Measurements from ENCODE around the gene ZNF134.
A peak's percentile ranks its signal among the peaks of the same experiment; 100 is the strongest.

ZNF134 gene

DNA sequence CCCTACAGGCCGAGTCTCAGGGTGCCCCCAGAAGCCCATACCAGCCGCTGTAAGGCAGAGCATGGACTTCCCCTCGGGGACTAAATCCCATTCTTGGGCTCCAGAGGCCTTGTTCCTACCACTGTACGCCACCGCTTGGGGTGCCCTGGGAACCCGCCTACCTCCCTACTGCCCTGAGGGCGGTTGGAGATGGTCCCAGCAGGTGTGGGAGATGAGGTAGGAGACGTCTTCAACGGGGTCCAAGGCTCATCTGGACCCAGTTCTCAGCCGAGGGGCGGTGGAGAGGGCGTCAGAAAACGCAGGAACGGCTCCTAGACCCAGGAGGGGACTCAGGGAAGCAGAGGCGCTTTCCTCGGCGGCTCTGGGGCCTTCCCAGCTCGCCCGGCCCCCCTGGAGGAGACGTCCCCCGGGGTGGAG, 30.9 kb upstream of the ZNF134 start:
- in situ Hi-C loops (cut with MboI; ENCODE audit: low pct_unique_long_range_greater_than_20kb, low sequenced_read_pairs, unreplicated experiment): no loop called here
- TF ChIP-seq, protein P1, sequence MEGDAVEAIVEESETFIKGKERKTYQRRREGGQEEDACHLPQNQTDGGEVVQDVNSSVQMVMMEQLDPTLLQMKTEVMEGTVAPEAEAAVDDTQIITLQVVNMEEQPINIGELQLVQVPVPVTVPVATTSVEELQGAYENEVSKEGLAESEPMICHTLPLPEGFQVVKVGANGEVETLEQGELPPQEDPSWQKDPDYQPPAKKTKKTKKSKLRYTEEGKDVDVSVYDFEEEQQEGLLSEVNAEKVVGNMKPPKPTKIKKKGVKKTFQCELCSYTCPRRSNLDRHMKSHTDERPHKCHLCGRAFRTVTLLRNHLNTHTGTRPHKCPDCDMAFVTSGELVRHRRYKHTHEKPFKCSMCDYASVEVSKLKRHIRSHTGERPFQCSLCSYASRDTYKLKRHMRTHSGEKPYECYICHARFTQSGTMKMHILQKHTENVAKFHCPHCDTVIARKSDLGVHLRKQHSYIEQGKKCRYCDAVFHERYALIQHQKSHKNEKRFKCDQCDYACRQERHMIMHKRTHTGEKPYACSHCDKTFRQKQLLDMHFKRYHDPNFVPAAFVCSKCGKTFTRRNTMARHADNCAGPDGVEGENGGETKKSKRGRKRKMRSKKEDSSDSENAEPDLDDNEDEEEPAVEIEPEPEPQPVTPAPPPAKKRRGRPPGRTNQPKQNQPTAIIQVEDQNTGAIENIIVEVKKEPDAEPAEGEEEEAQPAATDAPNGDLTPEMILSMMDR (IDR thresholded peaks at IDR 0.05; ENCODE audit: extremely low read depth, insufficient read depth, missing control alignments): no peak
- no peak for DNase-seq (ENCODE audit: low spot score)

DNA sequence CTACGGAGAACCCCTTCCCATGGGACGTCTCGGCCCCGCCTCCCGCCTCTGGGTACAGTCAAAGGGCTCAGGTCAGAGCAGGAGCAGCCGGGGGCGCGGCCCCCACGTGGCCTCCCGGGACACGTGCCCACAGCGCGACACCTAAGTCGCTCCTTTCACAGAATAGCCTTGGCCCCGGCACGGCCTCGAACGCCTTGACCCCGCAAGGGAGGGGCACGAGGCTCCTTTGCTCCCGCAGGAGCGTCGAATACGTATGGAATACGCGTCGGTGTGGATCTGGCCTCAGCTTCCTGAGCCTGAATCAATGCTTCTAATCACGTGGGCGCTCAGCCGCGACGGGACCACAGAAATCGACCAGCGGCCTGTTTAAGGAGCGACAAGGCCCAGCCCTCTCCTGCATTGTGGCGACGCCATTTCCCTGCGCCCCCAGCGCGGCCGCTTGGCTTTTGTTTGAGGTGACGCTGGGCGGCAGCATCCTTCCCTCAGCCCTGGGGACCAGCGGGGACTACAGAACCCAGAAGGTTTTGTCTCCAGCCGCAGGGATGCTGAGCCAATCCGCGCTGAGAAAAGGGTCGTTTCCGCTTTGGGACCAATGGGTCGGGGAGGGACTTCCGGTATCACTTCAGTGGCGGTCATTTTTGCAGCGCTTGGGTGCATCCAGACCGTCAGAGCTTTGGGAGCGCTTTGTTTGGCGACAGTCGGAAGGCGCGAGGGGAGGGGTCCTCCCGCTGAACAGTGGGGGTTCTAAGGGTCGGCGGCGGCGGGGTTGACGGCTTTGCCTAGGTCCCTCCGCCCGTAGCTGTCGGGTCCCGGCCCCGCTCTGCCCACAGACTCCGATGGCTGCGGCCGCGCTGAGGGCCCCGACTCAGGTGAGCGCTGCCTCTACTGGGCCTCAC, 30.3 kb upstream of the ZNF134 start, which contains the start of gene ZIK1:
Gene ZIK1, plus strand, starts transcription at position 625 of the 896 bp plus-strand sequence. Its CDS starts 212 bp downstream, at position 837.
- in situ Hi-C loops (cut with MboI; ENCODE audit: low pct_unique_long_range_greater_than_20kb, low sequenced_read_pairs, unreplicated experiment): no loop called here
- TF ChIP-seq, protein P1 (IDR thresholded peaks at IDR 0.05; ENCODE audit: extremely low read depth, insufficient read depth, missing control alignments): peak; percentile 41
- peak; percentile 97 for DNase-seq (ENCODE audit: low spot score)

GRCh38 chr19:57587529-57587928, 26.5 kb upstream of the ZNF134 start:
- no peak for DNase-seq (ENCODE audit: low spot score)
- TF ChIP-seq, protein P1 (IDR thresholded peaks at IDR 0.05; ENCODE audit: extremely low read depth, insufficient read depth, missing control alignments): no peak
- in situ Hi-C loops (cut with MboI; ENCODE audit: low pct_unique_long_range_greater_than_20kb, low sequenced_read_pairs, unreplicated experiment): no loop called here

- DNase-seq (ENCODE audit: low spot score): no peak
- TF ChIP-seq, protein P1 (IDR thresholded peaks at IDR 0.05; ENCODE audit: extremely low read depth, insufficient read depth, missing control alignments): no peak
- in situ Hi-C loops (cut with MboI; ENCODE audit: low pct_unique_long_range_greater_than_20kb, low sequenced_read_pairs, unreplicated experiment): no loop called here
Observed at GRCh38 chr19:57599377-57599760, 14.7 kb upstream of the ZNF134 start.

DNA sequence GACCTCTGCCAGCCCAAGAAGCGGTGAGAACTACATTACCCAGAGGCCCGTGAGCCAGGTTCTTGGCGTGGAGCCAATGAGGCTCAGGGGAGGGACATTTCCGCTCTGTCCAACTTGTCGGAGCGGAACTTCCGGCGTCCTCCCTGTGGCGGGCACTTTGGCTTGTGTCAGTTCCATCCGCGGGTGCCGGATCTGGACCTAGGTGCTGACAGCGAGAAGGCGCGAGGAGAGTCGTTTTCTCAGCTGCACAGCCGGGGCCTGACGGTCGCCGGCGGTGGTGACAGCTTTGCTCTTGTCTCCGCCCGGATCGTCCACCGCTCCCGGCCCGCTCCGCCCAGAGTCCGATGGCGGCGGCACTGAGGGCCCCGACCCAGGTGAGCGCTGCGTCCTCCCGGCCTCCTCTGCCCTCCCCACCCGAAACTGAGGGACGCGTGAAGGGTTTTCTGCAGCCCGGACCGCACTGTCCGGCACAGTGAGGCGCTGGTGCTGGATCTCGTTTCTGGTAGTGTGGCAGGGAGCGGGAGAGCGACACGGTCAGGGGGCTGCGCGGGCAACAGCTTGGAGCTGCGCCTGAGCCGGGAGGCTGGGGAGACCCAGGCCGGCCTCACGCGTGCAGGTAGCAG, 14.2 kb upstream of the ZNF134 start, which contains the start of gene ZNF530:
Gene ZNF530, plus strand, starts transcription at position 125 of the 623 bp plus-strand sequence. CDS start 4,461 bp downstream, outside the sequence.
- in situ Hi-C loops (cut with MboI; ENCODE audit: low pct_unique_long_range_greater_than_20kb, low sequenced_read_pairs, unreplicated experiment): no loop called here
- TF ChIP-seq, protein P1 (IDR thresholded peaks at IDR 0.05; ENCODE audit: extremely low read depth, insufficient read depth, missing control alignments): no peak
- peak; percentile 92 for DNase-seq (ENCODE audit: low spot score)

DNA sequence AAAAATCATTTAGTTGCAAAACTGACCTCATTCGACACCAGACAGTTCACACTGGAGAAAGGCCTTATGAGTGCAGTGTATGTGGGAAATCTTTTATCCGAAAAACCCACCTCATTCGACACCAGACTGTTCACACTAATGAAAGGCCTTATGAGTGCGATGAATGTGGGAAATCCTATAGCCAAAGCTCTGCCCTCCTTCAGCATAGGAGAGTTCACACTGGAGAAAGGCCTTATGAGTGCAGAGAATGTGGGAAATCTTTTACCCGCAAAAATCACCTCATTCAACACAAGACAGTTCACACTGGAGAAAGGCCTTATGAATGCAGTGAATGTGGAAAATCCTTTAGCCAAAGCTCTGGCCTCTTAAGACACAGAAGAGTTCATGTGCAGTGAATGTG, 7.1 kb upstream of the ZNF134 start:
- DNase-seq (ENCODE audit: low spot score): no peak
- in situ Hi-C loops (cut with MboI; ENCODE audit: low pct_unique_long_range_greater_than_20kb, low sequenced_read_pairs, unreplicated experiment): no loop called here
- TF ChIP-seq, protein P1 (IDR thresholded peaks at IDR 0.05; ENCODE audit: extremely low read depth, insufficient read depth, missing control alignments): no peak

Data from GM13977 (cell line).